ENCODE results near the gene RITA1. TPM values are rescaled to one million over a fixed set of nuclear protein-coding genes. Genes with fewer than 3 reads are reported as not detected.

Gene RITA1
- total and polyA plus RNA-seq, 10 of the 15 experiments (the other 5 are each of a cell fraction or from before 2014, with no cell fraction given): 2.3 to 39.9 (median 24.8) TPM

GRCh38 chr12:113152196-113152834 lies 33.2 kb upstream of the RITA1 start (continued):
- no peak for TF ChIP-seq NFXL1 (IDR thresholded peaks at IDR 0.05; ENCODE audit: borderline replicate concordance)
- TF ChIP-seq POLR2A (IDR thresholded peaks at IDR 0.05; ENCODE audit: low read depth, low read length): no peak
- TF ChIP-seq NR2C1 (IDR thresholded peaks at IDR 0.05): no peak
- no peak for TF ChIP-seq NFIC (IDR thresholded peaks at IDR 0.05; ENCODE audit: low read depth, low read length)
- TF ChIP-seq, protein P1, sequence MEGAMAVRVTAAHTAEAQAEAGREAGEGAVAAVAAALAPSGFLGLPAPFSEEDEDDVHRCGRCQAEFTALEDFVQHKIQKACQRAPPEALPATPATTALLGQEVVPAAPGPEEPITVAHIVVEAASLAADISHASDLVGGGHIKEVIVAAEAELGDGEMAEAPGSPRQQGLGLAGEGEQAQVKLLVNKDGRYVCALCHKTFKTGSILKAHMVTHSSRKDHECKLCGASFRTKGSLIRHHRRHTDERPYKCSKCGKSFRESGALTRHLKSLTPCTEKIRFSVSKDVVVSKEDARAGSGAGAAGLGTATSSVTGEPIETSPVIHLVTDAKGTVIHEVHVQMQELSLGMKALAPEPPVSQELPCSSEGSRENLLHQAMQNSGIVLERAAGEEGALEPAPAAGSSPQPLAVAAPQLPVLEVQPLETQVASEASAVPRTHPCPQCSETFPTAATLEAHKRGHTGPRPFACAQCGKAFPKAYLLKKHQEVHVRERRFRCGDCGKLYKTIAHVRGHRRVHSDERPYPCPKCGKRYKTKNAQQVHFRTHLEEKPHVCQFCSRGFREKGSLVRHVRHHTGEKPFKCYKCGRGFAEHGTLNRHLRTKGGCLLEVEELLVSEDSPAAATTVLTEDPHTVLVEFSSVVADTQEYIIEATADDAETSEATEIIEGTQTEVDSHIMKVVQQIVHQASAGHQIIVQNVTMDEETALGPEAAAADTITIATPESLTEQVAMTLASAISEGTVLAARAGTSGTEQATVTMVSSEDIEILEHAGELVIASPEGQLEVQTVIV (IDR thresholded peaks at IDR 0.05; ENCODE audit: borderline replicate concordance, partially characterized antibody): no peak
- no peak for TF ChIP-seq KDM1A (IDR thresholded peaks at IDR 0.05; ENCODE audit: borderline replicate concordance)
- TF ChIP-seq SUPT20H (IDR thresholded peaks at IDR 0.05; ENCODE audit: borderline replicate concordance, control insufficient read depth, low read depth, low read length): no peak
